ENCODE results near the gene COG6. TPM values are rescaled to one million over a fixed set of nuclear protein-coding genes. Genes with fewer than 3 reads are reported as not detected.

COG6 gene
- total and polyA plus RNA-seq, 2 of the 13 experiments (the other 11 are each of a cell fraction or from before 2014, with no cell fraction given) = 23.5 to 26.1 TPM

DNA sequence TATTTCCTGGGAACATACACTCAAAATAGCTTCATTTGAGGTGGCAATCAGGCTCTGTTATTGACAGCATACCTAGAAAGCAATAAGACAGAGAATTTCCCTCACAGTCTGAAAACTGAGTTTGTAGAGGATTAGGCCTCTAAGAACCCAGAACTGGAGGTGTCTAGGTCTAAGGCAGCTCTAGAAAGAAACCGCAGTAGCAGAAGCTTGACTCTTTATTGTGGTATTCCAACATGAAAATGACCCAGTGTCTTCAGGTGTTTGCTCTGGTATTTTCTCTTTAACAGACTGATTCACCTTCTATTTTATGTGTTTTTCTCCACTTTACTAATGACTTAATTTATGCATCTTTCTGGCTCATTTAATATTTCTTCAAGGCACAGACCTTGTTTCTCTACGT is 8.5 kb downstream of the COG6 start (continued):
- TF ChIP-seq ZSCAN31 (CRISPR knock-in tag; IDR thresholded peaks at IDR 0.05; ENCODE audit: low read depth) (no peak), FLYWCH1 (CRISPR knock-in tag; IDR thresholded peaks at IDR 0.05) (no peak), ZSCAN25 (CRISPR knock-in tag; IDR thresholded peaks at IDR 0.05) (no peak), NFIC (IDR thresholded peaks at IDR 0.05; ENCODE audit: low read length) (no peak), ZNF326 (CRISPR knock-in tag; IDR thresholded peaks at IDR 0.05; ENCODE audit: borderline replicate concordance) (no peak), ZNF451 (CRISPR knock-in tag; IDR thresholded peaks at IDR 0.05) (no peak), ZMYM3 (CRISPR knock-in tag; IDR thresholded peaks at IDR 0.05) (no peak), ZNF549 (CRISPR knock-in tag; IDR thresholded peaks at IDR 0.05) (no peak)
- TF ChIP-seq, protein P1, sequence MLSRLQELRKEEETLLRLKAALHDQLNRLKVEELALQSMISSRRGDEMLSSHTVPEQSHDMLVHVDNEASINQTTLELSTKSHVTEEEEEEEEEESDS (CRISPR knock-in tag; IDR thresholded peaks at IDR 0.05; ENCODE audit: borderline replicate concordance) = no peak

DNA sequence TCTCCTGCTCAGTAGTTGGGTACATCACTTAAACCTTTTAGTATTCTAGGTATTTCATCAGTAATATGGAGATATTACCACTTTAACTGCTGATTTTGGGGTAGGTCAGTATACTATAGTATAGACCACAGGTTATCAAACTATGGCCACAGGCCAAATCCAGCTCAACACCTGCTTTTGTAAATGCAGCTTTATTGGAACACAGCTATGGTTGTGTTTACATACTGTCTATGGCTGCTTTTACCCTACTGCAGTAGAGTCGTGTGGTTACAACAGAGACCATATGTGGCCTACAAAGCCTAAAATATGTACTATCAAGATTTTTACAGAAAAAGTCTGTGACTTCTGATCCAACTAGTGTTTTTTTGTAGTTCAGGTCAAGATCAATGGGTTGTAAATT is 10.3 kb downstream of the COG6 start:
- Histone ChIP-seq H3K4me3 (replicated peaks in 1 of 3; ENCODE audit: insufficient read depth in 1 of 3, low read depth in 2 of 3, low read length in 3 of 3) (no peak overlapping the region), H3K9ac (ENCODE audit: insufficient read depth, low read depth, low read length) (no peak overlapping the region), H2AFZ (ENCODE audit: low read length) (no peak overlapping the region), H3K79me2 (ENCODE audit: insufficient read depth, low read length) (no peaks in the 10 kb centered on the region), H3K4me2 (ENCODE audit: low read depth, low read length) (no peak overlapping the region), H3K36me3 (replicated peaks in 1 of 2; ENCODE audit: control insufficient read depth in 1 of 2, insufficient read depth in 2 of 2, low read length in 2 of 2) (peaks cover 0 to 19% of the 10 kb centered on the region in 2 experiments; a peak in 3 of 5 replicates), H3K27me3 (ENCODE audit: control insufficient read depth in 1 of 2, insufficient read depth in 2 of 2, low read length in 2 of 2) (no peaks in the 10 kb centered on the region), H3K27ac (ENCODE audit: extremely low read length, insufficient read depth, low read length) (no peak overlapping the region), H4K20me1 (ENCODE audit: insufficient read depth, low read length) (no peaks in the 10 kb centered on the region), H3K4me1 (ENCODE audit: insufficient read depth, low read length) (no peaks in the 10 kb centered on the region), H3K9me3 (ENCODE audit: low read length) (no peaks in the 10 kb centered on the region)
- no peak for FAIRE-seq
- ChIA-PET CTCF (ENCODE audit: low intra/inter-chr PET ratio, low total read pairs) (no interaction called here), POLR2A (no interaction called here)
- TF ChIP-seq, protein P2, sequence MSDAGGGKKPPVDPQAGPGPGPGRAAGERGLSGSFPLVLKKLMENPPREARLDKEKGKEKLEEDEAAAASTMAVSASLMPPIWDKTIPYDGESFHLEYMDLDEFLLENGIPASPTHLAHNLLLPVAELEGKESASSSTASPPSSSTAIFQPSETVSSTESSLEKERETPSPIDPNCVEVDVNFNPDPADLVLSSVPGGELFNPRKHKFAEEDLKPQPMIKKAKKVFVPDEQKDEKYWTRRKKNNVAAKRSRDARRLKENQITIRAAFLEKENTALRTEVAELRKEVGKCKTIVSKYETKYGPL (CRISPR knock-in tag; IDR thresholded peaks at IDR 0.05) = no peak
- WGBS (ENCODE audit: low lambda C conversion rate) = 93% methylated on average over 1 of the region's 1 CpG
- in situ Hi-C loops (cut with HindIII; ENCODE audit: extremely low pct_ligation_motif_present, low pct_unique_long_range_greater_than_20kb) (no loop called here), intact Hi-C loops (cut with micrococcal nuclease; ENCODE audit: unreplicated experiment) (no loop called here)
- BruUV-seq (replicated peaks) = no TSS peak
- no peak for ATAC-seq
- no peak for DNase-seq (ENCODE audit: low spot score)

Data from HepG2 (cell line).